Brain microvascular endothelial cell (primary cell): ENCODE measurements around the gene FHIP1A.
A peak's percentile ranks its signal among the peaks of the same experiment; 100 is the strongest.

Experiments
- DNase-seq: peaks from one replicate; pipeline ENCODE4 v3.0.0-alpha.2; 2020
- H3K27ac ChIP-seq: fragments of 250-450 bp; sonication (Bioruptor Pico); 2 replicates; pipeline ENCODE4 v1.5.1; 2020; ENCODE audit warnings: mild to moderate bottlenecking, moderate library complexity
- H3K27me3 ChIP-seq: fragments of 250-450 bp; sonication (Bioruptor Pico); replicated peaks from 2 replicates; pipeline ENCODE4 v1.5.1; 2020; ENCODE audit warnings: mild to moderate bottlenecking
- H3K36me3 ChIP-seq: fragments of 250-450 bp; sonication (Bioruptor Pico); replicated peaks from 2 replicates; pipeline ENCODE4 v1.5.1; 2020; ENCODE audit warnings: mild to moderate bottlenecking
- H3K4me3 ChIP-seq: 2 replicates; pipeline ENCODE4 v1.5.1; 2011; ENCODE audit warnings: low read depth, mild to moderate bottlenecking, control low read depth, low read length, moderate library complexity
- CTCF ChIP-seq: IDR thresholded peaks from 2 replicates; pipeline ENCODE4 v1.5.1; 2011; ENCODE audit warnings: low read depth, mild to moderate bottlenecking, moderate library complexity, low read length, control low read depth, inconsistent platforms; ENCODE audit errors: missing control alignments
- in situ Hi-C: cut with HindIII; loops from 2 replicates; pipeline ENCODE4 v1.10.0; 2017; ENCODE audit warnings: low sequenced_read_pairs, low pct_ligation_motif_present

Gene FHIP1A

GRCh38 chr4:151418856-151419255 is 9.9 kb downstream of the FHIP1A start:
- no peak overlapping the region for H3K4me3 ChIP-seq
- no peaks in the 10 kb centered on the region for H3K36me3 ChIP-seq
- H3K27me3 ChIP-seq: no peaks in the 10 kb centered on the region
- no peak for DNase-seq
- H3K27ac ChIP-seq: peak overlapping the region; percentile 14
- in situ Hi-C loops: no loop called here
- TF ChIP-seq CTCF: no peak

- Histone ChIP-seq H3K27ac (no peak overlapping the region), H3K27me3 (no peaks in the 10 kb centered on the region), H3K4me3 (no peak overlapping the region), H3K36me3 (no peaks in the 10 kb centered on the region)
- in situ Hi-C loops: no loop called here
- no peak for TF ChIP-seq CTCF
- DNase-seq: no peak
Measured at GRCh38 chr4:151420250-151420807, 11.4 kb downstream of the FHIP1A start.

GRCh38 chr4:151422854-151423253 is 13.9 kb downstream of the FHIP1A start:
- in situ Hi-C loops: no loop called here
- no peak for DNase-seq

GRCh38 chr4:151426513-151426912 is 17.5 kb downstream of the FHIP1A start:
- in situ Hi-C loops: no loop called here
- Histone ChIP-seq H3K27me3 (no peaks in the 10 kb centered on the region), H3K27ac (no peak overlapping the region), H3K36me3 (no peaks in the 10 kb centered on the region), H3K4me3 (no peak overlapping the region)
- no peak for DNase-seq
- TF ChIP-seq CTCF: no peak

More at GRCh38 chr4:151422854-151423253, 13.9 kb downstream of the FHIP1A start:
- Histone ChIP-seq H3K4me3 (no peak overlapping the region), H3K36me3 (no peaks in the 10 kb centered on the region), H3K27ac (no peak overlapping the region), H3K27me3 (no peaks in the 10 kb centered on the region)
- no peak for TF ChIP-seq CTCF

- Histone ChIP-seq H3K36me3 (no peaks in the 10 kb centered on the region), H3K27me3 (no peaks in the 10 kb centered on the region), H3K4me3 (no peak overlapping the region), H3K27ac (no peak overlapping the region)
- no peak for TF ChIP-seq CTCF
- in situ Hi-C loops: no loop called here
- no peak for DNase-seq
Measured at GRCh38 chr4:151427266-151427665, 18.3 kb downstream of the FHIP1A start.

GRCh38 chr4:151428346-151428745 is 19.4 kb downstream of the FHIP1A start:
- Histone ChIP-seq H3K36me3 (no peaks in the 10 kb centered on the region), H3K27me3 (no peaks in the 10 kb centered on the region), H3K27ac (no peak overlapping the region), H3K4me3 (no peak overlapping the region)
- no peak for TF ChIP-seq CTCF
- DNase-seq: no peak
- in situ Hi-C loops: no loop called here
